Measurements from ENCODE around the gene EMILIN3. TPM values are rescaled to one million over a fixed set of nuclear protein-coding genes. Genes with fewer than 3 reads are reported as not detected.

Gene EMILIN3
- total and polyA plus RNA-seq, 2 of the 8 experiments (the other 6 are each of a cell fraction or from before 2014, with no cell fraction given): 3.8 to 5.2 TPM

DNA sequence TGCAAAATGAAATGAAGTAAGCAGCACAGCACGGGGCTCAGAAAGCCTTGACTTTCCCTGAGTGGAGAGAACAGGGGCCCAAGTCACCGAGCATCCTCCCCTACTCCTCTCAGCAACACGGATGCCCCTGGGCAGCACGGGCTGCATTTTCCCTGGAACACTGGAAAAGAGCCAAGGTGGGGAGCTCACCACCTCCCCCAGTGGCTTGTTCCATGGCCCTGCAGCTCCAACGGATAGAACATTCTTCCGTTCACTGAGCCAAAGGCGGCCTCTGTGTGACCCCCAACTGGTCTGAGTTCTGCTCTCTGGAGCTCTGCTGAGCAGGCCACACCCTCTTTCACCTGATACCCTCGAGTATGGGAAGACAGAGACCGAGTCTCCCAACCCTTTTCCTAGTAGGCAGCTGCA, 20.8 kb upstream of the EMILIN3 start:
- H3K79me2 ChIP-seq (ENCODE audit: control insufficient read depth in 1 of 2, insufficient read depth in 2 of 2, low read length in 2 of 2): no peaks in the 10 kb centered on the region
- H3K56ac ChIP-seq (replicated peaks; ENCODE audit: insufficient read length, low read depth, low read length): no peak overlapping the region
- DNase-seq (ENCODE audit: low read depth in 1 of 2, low spot score in 2 of 2) (no peak), FAIRE-seq (peak; percentile 24)
- H4K20me1 ChIP-seq (replicated peaks in 1 of 2; ENCODE audit: control insufficient read depth in 1 of 2, insufficient read depth in 2 of 2, low read length in 2 of 2): no peaks in the 10 kb centered on the region
- no peaks in the 10 kb centered on the region; the same call in 1 of the 2 replicates for H3K79me1 ChIP-seq (ENCODE audit: low read depth, low read length)
- no peaks in the 10 kb centered on the region for H3K27me3 ChIP-seq (replicated peaks in 1 of 4; ENCODE audit: control insufficient read depth in 3 of 4, extremely low read depth in 1 of 4, insufficient read depth in 3 of 4, low read length in 3 of 4)
- H2BK15ac ChIP-seq (ENCODE audit: low read length): no peak overlapping the region
- peaks cover 0 to 4% (median 1%) of the 10 kb centered on the region in 4 experiments; a peak in 2 of 7 replicates for H3K4me1 ChIP-seq (replicated peaks in 1 of 4; ENCODE audit: control insufficient read depth in 3 of 4, insufficient read depth in 4 of 4, low read length in 3 of 4)
- H3K23me2 ChIP-seq (ENCODE audit: low read depth, low read length): no peaks in the 10 kb centered on the region
- no peak overlapping the region for H2BK120ac ChIP-seq (replicated peaks; ENCODE audit: low read depth, low read length)
- H4K8ac ChIP-seq (ENCODE audit: extremely low read depth, insufficient read depth, low read length): no peak overlapping the region
- no peak overlapping the region for H2AK5ac ChIP-seq (ENCODE audit: low read depth, low read length)
- H3K4me3 ChIP-seq (ENCODE audit: extremely low read depth in 1 of 4, insufficient read depth in 2 of 4, low read depth in 3 of 4, low read length in 4 of 4): no peak overlapping the region
- H4K91ac ChIP-seq (replicated peaks; ENCODE audit: insufficient read length, low read length): no peak overlapping the region
- H2BK5ac ChIP-seq (ENCODE audit: low read depth, low read length): no peak overlapping the region
- peak overlapping the region; percentile 46; the same call in 1 of the 2 replicates for H2AFZ ChIP-seq (ENCODE audit: low read length)
- no peaks in the 10 kb centered on the region for H3K36me3 ChIP-seq (ENCODE audit: control insufficient read depth in 2 of 4, insufficient read depth in 4 of 4, low read length in 3 of 4)
- H3K4ac ChIP-seq (replicated peaks; ENCODE audit: insufficient read length, low read depth, low read length): no peak overlapping the region
- no peak overlapping the region for H2BK12ac ChIP-seq (ENCODE audit: low read depth, low read length)
- H2BK20ac ChIP-seq (ENCODE audit: low read length): no peak overlapping the region
- H3K9ac ChIP-seq (replicated peaks in 1 of 4; ENCODE audit: extremely low read depth in 1 of 4, low read depth in 3 of 4, low read length in 3 of 4): no peak overlapping the region
- H3K27ac ChIP-seq (ENCODE audit: low read depth, low read length): no peak overlapping the region
- ChIA-PET CTCF (ENCODE audit: partially characterized antibody) (interaction anchor here (0.6 to 1.8 kb wide), 10 partner anchors 16 to 235 kb away, joined by 3 to 9 read pairs (median 4); partner anchors contain the start of gene EMILIN3), POLR2A (ENCODE audit: partially characterized antibody) (interaction anchor here (1.0 kb wide), 1 partner anchor 21 kb away, joined by 3 read pairs; the partner anchor contains the start of gene EMILIN3)
- H3K14ac ChIP-seq (ENCODE audit: insufficient read length): no peak overlapping the region
- no peak overlapping the region for H3K23ac ChIP-seq (ENCODE audit: insufficient read length)
- no peak overlapping the region for H3K4me2 ChIP-seq (ENCODE audit: insufficient read depth in 1 of 2, low read depth in 2 of 2, low read length in 2 of 2)
- WGBS, 2 experiments (ENCODE audit: extremely low coverage in 1 of 2, insufficient coverage in 1 of 2, insufficient read length in 1 of 2, insufficient replicate concordance in 2 of 2, low coverage in 1 of 2, low lambda C conversion rate in 2 of 2, missing lambda C conversion rate in 1 of 2): 46% methylated on average over 9 of the region's 9 CpGs; no CpG with 5 or more reads in 1 of the 2 experiments
- H3K18ac ChIP-seq (ENCODE audit: extremely low read depth, low read length): no peak overlapping the region
- no peaks in the 10 kb centered on the region for H3K9me3 ChIP-seq (ENCODE audit: insufficient read depth in 2 of 2, low read depth in 1 of 2, low read length in 1 of 2)
- no peak overlapping the region for H4K5ac ChIP-seq (ENCODE audit: insufficient read length, low read depth, low read length)
- TF ChIP-seq CHD1 (IDR thresholded peaks at IDR 0.05; ENCODE audit: low read depth, low read length) (no peak), SRF (IDR thresholded peaks at IDR 0.05; ENCODE audit: low read depth, low read length) (no peak), CBX5 (IDR thresholded peaks at IDR 0.05; ENCODE audit: low read depth, low read length) (no peak), NANOG (IDR thresholded peaks at IDR 0.05; ENCODE audit: insufficient read depth, low read depth, low read length, poor library complexity, severe bottlenecking) (no peak), KDM1A (IDR thresholded peaks at IDR 0.05; ENCODE audit: borderline replicate concordance, low read length) (peak; percentile 42; the same call in 1 of the 2 replicates), POLR2AphosphoS5 (IDR thresholded peaks at IDR 0.05; ENCODE audit: low read depth, low read length) (no peak), RAD21 (IDR thresholded peaks at IDR 0.05 in 1 of 2, conservative IDR thresholded peaks at IDR 0.05 in 1 of 2; ENCODE audit: low read depth in 2 of 2, low read length in 2 of 2) (peak; percentile 30 to 36; a peak in 2 of 4 replicates), EGR1 (IDR thresholded peaks at IDR 0.05; ENCODE audit: borderline replicate concordance, low read depth, low read length) (no peak), CHD2 (IDR thresholded peaks at IDR 0.05; ENCODE audit: low read length) (no peak)
- TF ChIP-seq, protein P1, sequence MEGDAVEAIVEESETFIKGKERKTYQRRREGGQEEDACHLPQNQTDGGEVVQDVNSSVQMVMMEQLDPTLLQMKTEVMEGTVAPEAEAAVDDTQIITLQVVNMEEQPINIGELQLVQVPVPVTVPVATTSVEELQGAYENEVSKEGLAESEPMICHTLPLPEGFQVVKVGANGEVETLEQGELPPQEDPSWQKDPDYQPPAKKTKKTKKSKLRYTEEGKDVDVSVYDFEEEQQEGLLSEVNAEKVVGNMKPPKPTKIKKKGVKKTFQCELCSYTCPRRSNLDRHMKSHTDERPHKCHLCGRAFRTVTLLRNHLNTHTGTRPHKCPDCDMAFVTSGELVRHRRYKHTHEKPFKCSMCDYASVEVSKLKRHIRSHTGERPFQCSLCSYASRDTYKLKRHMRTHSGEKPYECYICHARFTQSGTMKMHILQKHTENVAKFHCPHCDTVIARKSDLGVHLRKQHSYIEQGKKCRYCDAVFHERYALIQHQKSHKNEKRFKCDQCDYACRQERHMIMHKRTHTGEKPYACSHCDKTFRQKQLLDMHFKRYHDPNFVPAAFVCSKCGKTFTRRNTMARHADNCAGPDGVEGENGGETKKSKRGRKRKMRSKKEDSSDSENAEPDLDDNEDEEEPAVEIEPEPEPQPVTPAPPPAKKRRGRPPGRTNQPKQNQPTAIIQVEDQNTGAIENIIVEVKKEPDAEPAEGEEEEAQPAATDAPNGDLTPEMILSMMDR (IDR thresholded peaks at IDR 0.05; ENCODE audit: control extremely low read depth in 1 of 3, insufficient read depth in 1 of 3, low read depth in 1 of 3, low read length in 3 of 3): peak; percentile 1 to 59 (median 39); a peak in 3 of 4 replicates
- TF ChIP-seq, protein P2, sequence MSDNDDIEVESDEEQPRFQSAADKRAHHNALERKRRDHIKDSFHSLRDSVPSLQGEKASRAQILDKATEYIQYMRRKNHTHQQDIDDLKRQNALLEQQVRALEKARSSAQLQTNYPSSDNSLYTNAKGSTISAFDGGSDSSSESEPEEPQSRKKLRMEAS (IDR thresholded peaks at IDR 0.05): no peak

Measured in H1 (cell line).